IMR-90 (cell line): ENCODE data around the gene ITGB2. TPM values are rescaled to one million over a fixed set of nuclear protein-coding genes. Genes with fewer than 3 reads are reported as not detected.

ENCODE experiments used
- ATAC-seq: fragments of 200-7000 bp; cut with Tn5 transposase; 2 replicates; pipeline ENCODE4 v1.9.1; 2020; ENCODE audit warnings: low read depth, mild to moderate bottlenecking, moderate library complexity
- BruUV-seq: library from RNA; stranded (reverse); fragments of 400-500 nt; replicated peaks from 2 replicates; lab custom pipeline; 2021; lab: Mats Ljungman, UMichigan
- CTCF ChIA-PET: fragments of 300-600 bp; formaldehyde crosslinking; extraction: SDS; loops from one replicate; lab custom pipeline; 2021; ENCODE audit warnings: antibody characterized with exemption; lab: Yijun Ruan, JAX
- POLR2A ChIA-PET: fragments of 300-600 bp; sonication (Branson Sonifier 250); formaldehyde crosslinking; loops from one replicate; lab custom pipeline; 2022; ENCODE audit warnings: antibody characterized with exemption; ENCODE audit not compliant: unreplicated experiment; lab: Charles Lee
- DNase-seq: peaks from one replicate; pipeline ENCODE4 v3.0.0; 2013
- H2AFZ ChIP-seq: replicated peaks from 2 replicates; pipeline ENCODE3; 2013; ENCODE audit warnings: low read length, mild to moderate bottlenecking; ENCODE audit not compliant: poor library complexity
- H2AK5ac ChIP-seq: 2 replicates; pipeline ENCODE4 v1.6.1; 2013; ENCODE audit warnings: low read depth, low read length, inconsistent platforms
- H2AK9ac ChIP-seq: replicated peaks from 2 replicates; pipeline ENCODE3; 2013; ENCODE audit warnings: mild to moderate bottlenecking, low read depth, low read length, moderate library complexity; ENCODE audit not compliant: poor library complexity
- H2BK120ac ChIP-seq: 2 replicates; pipeline ENCODE4 v1.6.1; 2013; ENCODE audit warnings: low read depth, low read length, inconsistent platforms
- H2BK15ac ChIP-seq: 3 replicates; pipeline ENCODE4 v1.6.1; 2013; ENCODE audit warnings: low read depth, low read length, inconsistent platforms
- H2BK20ac ChIP-seq: 2 replicates; pipeline ENCODE4 v1.6.1; 2013; ENCODE audit warnings: low read depth, mild to moderate bottlenecking, inconsistent platforms, low read length, moderate library complexity
- H2BK5ac ChIP-seq: 2 replicates; pipeline ENCODE4 v1.6.1; 2013; ENCODE audit warnings: mild to moderate bottlenecking, low read depth, low read length, inconsistent platforms; ENCODE audit not compliant: poor library complexity, severe bottlenecking
- H3K14ac ChIP-seq: replicated peaks from 2 replicates; pipeline ENCODE4 v1.6.1; 2013; ENCODE audit warnings: low read depth, low read length, inconsistent platforms
- H3K18ac ChIP-seq: 2 replicates; pipeline ENCODE4 v1.6.1; 2013; ENCODE audit warnings: low read depth, low read length, control low read depth
- H3K23ac ChIP-seq: 2 replicates; pipeline ENCODE4 v1.6.1; 2013; ENCODE audit warnings: low read depth, low read length, inconsistent platforms
- H3K27ac ChIP-seq: 2 replicates; pipeline ENCODE4 v1.5.1; 2013; ENCODE audit warnings: mild to moderate bottlenecking, control low read depth, low read length; ENCODE audit not compliant: insufficient read depth
- H3K27me3 ChIP-seq: 2 replicates; pipeline ENCODE4 v1.6.1; 2013; ENCODE audit warnings: low read length; ENCODE audit not compliant: control insufficient read depth, insufficient read depth
- H3K36me3 ChIP-seq: 2 replicates; pipeline ENCODE4 v1.6.1; 2013; ENCODE audit warnings: low read length, mixed read lengths; ENCODE audit not compliant: control insufficient read depth, insufficient read depth
- H3K4ac ChIP-seq: 2 replicates; pipeline ENCODE4 v1.6.1; 2013; ENCODE audit warnings: low read depth, low read length, inconsistent platforms
- H3K4me1 ChIP-seq: 2 replicates; pipeline ENCODE4 v1.6.1; 2013; ENCODE audit warnings: low read length, mixed read lengths; ENCODE audit not compliant: control insufficient read depth, insufficient read depth
- H3K4me2 ChIP-seq: 2 replicates; pipeline ENCODE4 v1.6.1; 2013; ENCODE audit warnings: low read depth, mild to moderate bottlenecking, control low read depth, low read length, moderate library complexity
- H3K4me3 ChIP-seq: 2 replicates; pipeline ENCODE4 v1.5.1; 2013; ENCODE audit warnings: low read depth, mild to moderate bottlenecking, control low read depth, low read length, moderate library complexity; ENCODE audit not compliant: insufficient read depth
- H3K56ac ChIP-seq: 2 replicates; pipeline ENCODE4 v1.6.1; 2013; ENCODE audit warnings: low read length, inconsistent platforms; ENCODE audit not compliant: insufficient read depth; ENCODE audit errors: extremely low read depth
- H3K79me1 ChIP-seq, 2 experiments: 2 replicates each; pipeline ENCODE4 v1.6.1; 2013; ENCODE audit warnings: low read length in 2 of 2, inconsistent platforms in 1 of 2, low read depth in 1 of 2
- H3K9ac ChIP-seq: 2 replicates; pipeline ENCODE4 v1.6.1; 2013; ENCODE audit warnings: low read depth, low read length, control low read depth
- H3K9me1 ChIP-seq: 2 replicates; pipeline ENCODE4 v1.6.1; 2013; ENCODE audit warnings: low read length, inconsistent platforms; ENCODE audit not compliant: insufficient read depth
- H3K9me3 ChIP-seq: 2 replicates; pipeline ENCODE4 v1.6.1; 2013; ENCODE audit warnings: low read length; ENCODE audit not compliant: control insufficient read depth, insufficient read depth
- H4K20me1 ChIP-seq: 2 replicates; pipeline ENCODE4 v1.6.1; 2013; ENCODE audit warnings: low read length, inconsistent platforms; ENCODE audit not compliant: insufficient read depth
- H4K5ac ChIP-seq: 2 replicates; pipeline ENCODE4 v1.6.1; 2013; ENCODE audit warnings: mild to moderate bottlenecking, low read depth, low read length, control low read depth
- H4K8ac ChIP-seq, 2 experiments: 2 replicates each; pipeline ENCODE4 v1.6.1; 2013; ENCODE audit warnings: low read depth in 2 of 2, low read length in 2 of 2, control low read depth in 1 of 2, inconsistent platforms in 1 of 2
- H4K91ac ChIP-seq: 2 replicates; pipeline ENCODE4 v1.6.1; 2013; ENCODE audit warnings: low read depth, low read length, inconsistent platforms; ENCODE audit not compliant: insufficient read depth
- BHLHE40 ChIP-seq: fragments of 150-350 bp; IDR thresholded peaks from 2 replicates; pipeline ENCODE4 v1.6.1; 2016; ENCODE audit warnings: mild to moderate bottlenecking, low read depth, low read length
- MAZ ChIP-seq: IDR thresholded peaks from 2 replicates; pipeline ENCODE4 v1.6.1; 2012; ENCODE audit warnings: low read depth, mild to moderate bottlenecking, low read length, improper control_type of control experiment, moderate library complexity, borderline replicate concordance
- WGBS, 2 experiments: methylation state at CpG; one replicate each; pipeline versions ENCODE4 v1.1.5 to v1.1.7; 2013; ENCODE audit warnings: missing lambda C conversion rate in 2 of 2; ENCODE audit not compliant: insufficient read length in 1 of 2; ENCODE audit errors: extremely low coverage in 2 of 2; 5-methylcytosine and 5-hydroxymethylcytosine counted together
- dilution Hi-C: fragments of 300-500 bp; cut with HindIII; formaldehyde crosslinking; loops from one replicate; pipeline ENCODE4 v1.14.3; 2018; ENCODE audit warnings: low sequenced_read_pairs; ENCODE audit not compliant: unreplicated experiment
- in situ Hi-C: fragments of 300-500 bp; cut with MboI; formaldehyde crosslinking; loops from 3 replicates; pipeline ENCODE4 v1.14.3; 2019; ENCODE audit warnings: low sequenced_read_pairs, inconsistent platforms, mixed read lengths
- intact Hi-C: fragments of 100-400 bp; cut with micrococcal nuclease; formaldehyde crosslinking; loops from 2 replicates; pipeline ENCODE4 v1.10.0; 2022
- polyA plus RNA-seq, 3 experiments: library from polyadenylated mRNA; depleted of rRNA; stranded (reverse); fragments of >200 nt; gene quantifications; 2 replicates each; pipeline ENCODE4 v1.2.3, GENCODE V29; 2012; ENCODE audit warnings: low replicate concordance in 1 of 3
- total RNA-seq: library from RNA; depleted of rRNA; stranded (reverse); fragments of >200 nt; gene quantifications from 2 replicates; pipeline ENCODE4 v1.2.3, GENCODE V29; 2012

ITGB2 gene
- total and polyA plus RNA-seq, 2 of the 4 experiments (the other 2 are of a cell fraction) = 0.14 TPM; not detected in 1

DNA sequence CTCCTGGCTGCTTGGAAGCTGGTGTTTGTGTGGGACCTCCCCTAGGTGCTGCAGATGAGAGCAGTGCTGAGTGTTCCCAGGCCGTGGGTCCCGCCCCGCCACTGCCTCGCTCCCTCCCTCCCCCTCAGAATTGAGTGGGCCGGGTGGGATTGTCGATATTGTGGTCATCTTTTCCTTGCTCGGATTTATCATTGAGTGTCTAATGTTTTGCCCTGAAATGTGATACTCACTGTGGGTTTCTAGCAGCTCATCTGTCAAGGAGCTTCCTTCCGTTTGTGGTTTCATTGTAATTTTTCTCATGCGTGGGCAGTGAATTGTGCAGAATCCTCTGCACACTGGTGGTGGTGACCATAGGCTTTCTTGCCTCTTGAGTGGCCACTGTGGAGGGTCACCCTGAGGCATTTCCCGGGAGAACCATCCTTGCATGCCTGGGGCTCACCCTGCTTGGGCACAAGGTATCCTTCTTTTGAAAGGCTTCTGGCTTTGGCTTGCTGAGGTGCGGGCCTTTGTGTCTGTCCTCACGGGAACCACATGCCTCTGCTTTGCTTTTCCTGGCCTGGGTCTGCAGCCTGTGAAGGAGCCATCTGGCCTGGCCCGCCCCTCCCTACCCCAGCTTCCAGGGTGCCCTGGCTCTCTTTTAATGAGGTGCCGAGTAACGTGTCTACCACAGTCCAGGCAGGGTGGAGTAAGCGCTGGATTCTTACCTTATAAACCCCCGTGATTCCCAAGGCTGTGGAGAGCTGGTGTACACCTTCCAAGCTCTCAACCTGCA is 44.7 kb upstream of the ITGB2 start:
- Histone ChIP-seq H3K9ac (no peak overlapping the region), H3K23ac (peak overlapping the region; percentile 14; the same call in 1 of the 2 replicates), H4K91ac (peak overlapping the region; percentile 48; the same call in 1 of the 2 replicates), H3K27ac (peak overlapping the region; percentile 15; the same call in 1 of the 2 replicates), H3K79me1 (peaks cover 21 to 62% of the 10 kb centered on the region in 2 experiments), H3K9me1 (peaks cover 24% of the 10 kb centered on the region), H3K56ac (no peak overlapping the region), H3K18ac (peak overlapping the region; percentile 61), H2AK9ac (no peak overlapping the region), H2AK5ac (peak overlapping the region; percentile 65), H2BK15ac (peak overlapping the region; percentile 87; the same call in 2 of the 3 replicates), H2BK5ac (peak overlapping the region; percentile 32), H2BK120ac (peak overlapping the region; percentile 76), H3K4ac (peak overlapping the region; percentile 81), H4K5ac (no peak overlapping the region), H2BK20ac (peak overlapping the region; percentile 80), H3K36me3 (peaks cover 18% of the 10 kb centered on the region), H3K4me1 (peaks cover 25% of the 10 kb centered on the region), H3K9me3 (peaks cover 5% of the 10 kb centered on the region; the same call in 1 of the 2 replicates), H3K27me3 (no peaks in the 10 kb centered on the region), H4K8ac (peak overlapping the region; percentile 64 to 70; a peak in 3 of 4 replicates), H4K20me1 (peaks cover 3% of the 10 kb centered on the region), H3K4me3 (no peak overlapping the region), H3K4me2 (no peak overlapping the region), H2AFZ (peak overlapping the region; percentile 59), H3K14ac (peak overlapping the region; percentile 60)
- in situ Hi-C loops = no loop called here
- dilution Hi-C loops = no loop called here
- ATAC-seq (no peak), DNase-seq (peak; percentile 94)
- WGBS, 2 experiments = 48% methylated on average over 7 of the region's 17 CpGs; no CpG with 5 or more reads in 1 of the 2 experiments
- no TSS peak for BruUV-seq
- TF ChIP-seq BHLHE40 (no peak), MAZ (peak; percentile 51; the same call in 1 of the 2 replicates)
- CTCF ChIA-PET = interaction anchor here (1.0 kb wide), 1 partner anchor 172 kb away, joined by 3 read pairs; no protein-coding TSS in a partner anchor
- POLR2A ChIA-PET = no interaction called here
- intact Hi-C loops = no loop called here
